Aorta (tissue), 5 donors: ENCODE results near the gene PRKN. TPM values are rescaled to one million over a fixed set of nuclear protein-coding genes. Genes with fewer than 3 reads are reported as not detected.

Source experiments
- ATAC-seq: fragments of 200-7000 bp; cut with Tn5 transposase; one replicate; pipeline ENCODE4 v1.9.1; 2022; ENCODE audit warnings: moderate library complexity; ENCODE audit not compliant: low FRiP score
- DNase-seq, 2 donors: peaks; one replicate each; pipeline ENCODE4 v3.0.0-alpha.2; 2020
- H3K27ac ChIP-seq, 2 donors: one replicate each; pipeline ENCODE4 v1.5.1; 2013; ENCODE audit warnings: low read length in 2 of 2, mild to moderate bottlenecking in 2 of 2, moderate library complexity in 2 of 2, control low read depth in 1 of 2, inconsistent platforms in 1 of 2, low read depth in 1 of 2
- H3K27me3 ChIP-seq, 2 donors: one replicate each; pipeline ENCODE4 v1.6.1; 2013; ENCODE audit warnings: control low read depth in 1 of 2, low read length in 1 of 2, mild to moderate bottlenecking in 1 of 2, moderate library complexity in 1 of 2; ENCODE audit not compliant: insufficient read depth in 2 of 2, control insufficient read depth in 1 of 2
- H3K36me3 ChIP-seq, 2 donors: one replicate each; pipeline ENCODE4 v1.6.1; 2013; ENCODE audit warnings: control low read depth in 1 of 2, low read length in 1 of 2, mild to moderate bottlenecking in 1 of 2; ENCODE audit not compliant: insufficient read depth in 2 of 2, control insufficient read depth in 1 of 2
- H3K4me1 ChIP-seq, 2 donors: one replicate each; pipeline ENCODE4 v1.6.1; 2013; ENCODE audit warnings: low read length in 2 of 2, control low read depth in 1 of 2, mild to moderate bottlenecking in 1 of 2, moderate library complexity in 1 of 2; ENCODE audit not compliant: insufficient read depth in 2 of 2, control insufficient read depth in 1 of 2
- H3K4me3 ChIP-seq, 2 donors: one replicate each; pipeline ENCODE4 v1.5.1; 2013; ENCODE audit warnings: low read length in 2 of 2, control low read depth in 1 of 2, mild to moderate bottlenecking in 1 of 2
- H3K9me3 ChIP-seq: one replicate; pipeline ENCODE4 v1.6.1; 2013; ENCODE audit warnings: mild to moderate bottlenecking, low read length; ENCODE audit not compliant: control insufficient read depth
- WGBS, 2 donors: extraction: QIAGEN DNeasy Blood & Tissue Kit; methylation state at CpG; one replicate each; pipeline ENCODE4 v1.1.7; 2013; 5-methylcytosine and 5-hydroxymethylcytosine counted together
- intact Hi-C, 2 donors: fragments of 100-400 bp; cut with DNase I; formaldehyde crosslinking; loops; one replicate each; pipeline versions ENCODE4 v1.14.2 to v1.15.0; 2022
- polyA plus RNA-seq, 2 donors: library from polyadenylated mRNA; stranded (reverse); fragments of 200-250 nt; gene quantifications; one replicate each; pipeline ENCODE4 v1.2.3, GENCODE V29; 2013
- total RNA-seq, 2 donors: library from RNA; stranded (reverse); fragmentation: NEBNext Ultra II Directional; extraction: Animal tissue kit (Norgen Biotek cat#: 25700); gene quantifications; one replicate each; pipeline ENCODE4 v1.2.1, GENCODE V29; 2021
- donor health status: healthy with polysubstance abuse.
- donor health status: Bipolar disorder and iron deficiency.
- donor health status: DM: no; HTN: no; CAD: no.
- donor health status: DM: no; HTN: no; CAD: no.
- donor health status: DM: yes; HTN: yes; CAD: no.

The PRKN gene
- total and polyA plus RNA-seq, 4 donors: 1.0 to 17.3 (median 5.7) TPM

DNA sequence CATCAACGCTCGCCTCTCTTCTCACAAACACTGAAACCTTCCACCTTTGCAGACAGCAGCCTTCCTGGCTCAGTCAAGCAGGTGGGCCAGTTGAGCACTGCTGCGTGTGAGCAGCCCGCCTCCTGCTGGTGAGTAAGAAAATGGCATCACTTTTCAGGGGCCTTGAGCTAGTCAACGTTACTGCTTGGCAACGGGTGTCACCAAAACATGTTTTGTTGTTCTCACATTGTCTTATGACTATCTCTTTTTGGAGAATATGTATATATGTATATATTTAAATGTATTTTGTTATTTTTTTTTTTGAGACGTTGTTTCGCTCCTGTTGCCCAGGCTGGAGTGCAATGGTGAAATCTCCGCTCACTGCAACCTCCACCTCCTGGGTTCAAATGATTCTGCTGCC lies 1356.7 kb downstream of the PRKN start:
- no peak overlapping the region for H3K4me3 ChIP-seq
- WGBS, 2 donors: 33 to 37% methylated on average over 9 of the region's 9 CpGs
- H3K4me1 ChIP-seq: no peaks in the 10 kb centered on the region
- intact Hi-C loops: loop anchor here (5.0 kb wide), 5 partner anchors 219 to 639 kb away; partner anchors contain the start of gene MAP3K4 (in 1 of the 2)
- ATAC-seq: no peak
- DNase-seq: no peak
- H3K9me3 ChIP-seq: no peaks in the 10 kb centered on the region
- H3K27ac ChIP-seq: no peak overlapping the region
- no peaks in the 10 kb centered on the region for H3K27me3 ChIP-seq
- no peaks in the 10 kb centered on the region for H3K36me3 ChIP-seq

DNA sequence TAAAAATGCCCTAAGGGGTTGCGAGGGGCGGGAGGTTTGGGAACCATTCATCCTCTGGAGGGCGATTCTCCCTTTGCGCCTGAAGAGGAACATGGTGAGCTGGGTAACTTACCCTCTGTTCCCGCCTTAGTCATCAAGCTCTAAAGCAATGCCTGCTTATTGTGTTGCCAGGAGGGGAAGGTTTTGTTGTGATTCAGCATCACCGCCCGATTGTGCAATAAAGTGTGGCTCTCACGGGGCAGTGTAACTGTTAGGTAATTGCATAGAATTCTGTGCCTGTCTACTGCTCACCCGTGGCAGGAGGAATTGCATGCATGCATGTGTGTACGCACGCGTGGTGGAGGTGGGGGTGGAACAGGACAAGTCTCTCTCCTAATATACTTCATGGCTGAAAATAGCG lies 1358.2 kb downstream of the PRKN start:
- DNase-seq: no peak
- 89 to 93% methylated on average over 13 of the region's 13 CpGs for WGBS, 2 donors
- H3K27me3 ChIP-seq: no peaks in the 10 kb centered on the region
- no peak overlapping the region for H3K27ac ChIP-seq
- no peaks in the 10 kb centered on the region for H3K9me3 ChIP-seq
- ATAC-seq: no peak
- H3K4me1 ChIP-seq: no peaks in the 10 kb centered on the region
- intact Hi-C loops: loop anchor here in 1 of 2 donors (10.0 kb wide), 1 partner anchor 215 kb away; no protein-coding TSS in a partner anchor
- H3K4me3 ChIP-seq: no peak overlapping the region
- H3K36me3 ChIP-seq: no peaks in the 10 kb centered on the region

DNA sequence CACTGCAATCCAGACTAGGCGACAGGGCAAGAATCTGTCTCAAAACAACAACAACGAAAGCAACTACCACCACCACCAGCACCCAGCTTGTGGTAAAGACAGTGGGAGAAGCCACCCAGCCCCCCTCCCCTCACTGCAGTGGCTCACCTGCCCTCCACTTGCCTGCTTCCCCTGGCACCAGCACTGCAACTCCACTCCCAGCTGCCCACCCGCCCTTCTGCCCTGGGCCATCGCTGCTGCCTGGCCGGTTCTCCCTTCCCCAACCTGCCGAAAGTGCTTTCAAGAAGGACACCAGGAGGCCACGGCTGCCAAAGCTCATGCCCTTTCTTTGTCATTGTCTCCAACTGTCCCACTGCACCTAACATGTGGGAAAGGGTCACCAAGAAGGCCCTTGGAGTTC lies 1359.1 kb downstream of the PRKN start:
- H3K27me3 ChIP-seq: no peaks in the 10 kb centered on the region
- no peaks in the 10 kb centered on the region for H3K4me1 ChIP-seq
- no peak overlapping the region for H3K4me3 ChIP-seq
- ATAC-seq: no peak
- 89 to 94% methylated on average over 7 of the region's 7 CpGs for WGBS, 2 donors
- intact Hi-C loops: loop anchor here in 1 of 2 donors (10.0 kb wide), 1 partner anchor 214 kb away; no protein-coding TSS in a partner anchor
- DNase-seq: no peak
- H3K36me3 ChIP-seq: no peaks in the 10 kb centered on the region
- no peaks in the 10 kb centered on the region for H3K9me3 ChIP-seq
- H3K27ac ChIP-seq: no peak overlapping the region

DNA sequence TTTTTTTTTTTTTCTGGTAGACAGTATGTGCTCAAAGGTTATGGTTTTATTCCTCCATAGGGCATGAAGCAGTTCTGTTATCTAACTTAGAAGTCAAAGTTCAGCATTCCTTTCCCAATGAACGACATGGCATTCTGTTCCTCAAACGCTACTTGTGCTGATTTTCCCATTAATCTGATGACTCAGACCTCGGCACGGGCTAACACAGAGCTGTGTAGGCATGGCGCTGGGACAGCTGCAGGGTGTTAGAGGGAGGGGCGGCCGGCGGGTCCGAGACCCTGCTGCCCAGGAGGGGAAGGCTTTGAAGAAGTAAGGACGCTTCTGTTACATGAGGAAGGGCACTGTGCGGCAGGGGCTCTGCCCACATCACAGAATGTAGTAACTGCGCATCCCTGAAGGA lies 1360.1 kb downstream of the PRKN start:
- WGBS, 2 donors: 61 to 62% methylated on average over 12 of the region's 12 CpGs
- Histone ChIP-seq H3K27me3 (no peaks in the 10 kb centered on the region), H3K9me3 (no peaks in the 10 kb centered on the region), H3K36me3 (no peaks in the 10 kb centered on the region), H3K4me1 (no peaks in the 10 kb centered on the region), H3K4me3 (no peak overlapping the region), H3K27ac (no peak overlapping the region)
- intact Hi-C loops: loop anchor here in 1 of 2 donors (10.0 kb wide), 1 partner anchor 213 kb away; no protein-coding TSS in a partner anchor
- DNase-seq (no peak), ATAC-seq (no peak)

DNA sequence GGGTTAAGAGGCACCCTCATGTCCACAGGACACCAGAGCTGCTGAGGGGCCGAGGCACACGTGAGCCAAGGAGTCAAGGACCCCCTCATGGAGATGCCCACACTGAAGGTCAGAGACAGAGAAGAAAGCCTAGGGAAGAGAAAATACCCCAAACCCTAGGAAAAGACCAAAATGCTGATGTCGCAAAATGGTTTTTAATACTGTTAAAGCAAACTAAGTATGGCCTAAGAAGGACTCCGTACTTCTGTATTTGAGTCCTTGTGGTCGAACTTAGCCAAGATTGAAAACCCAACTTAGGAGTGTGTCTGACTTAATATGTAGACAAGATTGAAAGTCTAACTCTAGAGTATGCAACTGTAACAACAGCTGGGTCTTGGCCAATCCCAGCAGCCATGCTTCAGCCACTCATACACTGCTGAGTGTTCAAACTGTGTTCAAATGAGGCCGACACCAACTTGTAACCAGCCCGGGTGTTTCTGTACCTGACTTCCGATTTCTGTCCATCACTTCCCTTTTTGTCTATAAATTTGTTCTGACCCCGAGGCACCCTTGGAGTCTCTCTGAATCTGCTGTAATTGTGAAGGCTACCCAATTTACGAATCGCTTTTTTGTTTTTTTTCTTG lies 1361.2 kb downstream of the PRKN start:
- WGBS, 2 donors: 92 to 93% methylated on average over 11 of the region's 11 CpGs
- DNase-seq: no peak
- Histone ChIP-seq H3K27me3 (no peaks in the 10 kb centered on the region), H3K4me3 (no peak overlapping the region), H3K4me1 (no peaks in the 10 kb centered on the region), H3K27ac (no peak overlapping the region), H3K9me3 (no peaks in the 10 kb centered on the region), H3K36me3 (no peaks in the 10 kb centered on the region)
- ATAC-seq: no peak
- intact Hi-C loops: loop anchor here in 1 of 2 donors (10.0 kb wide), 1 partner anchor 212 kb away; no protein-coding TSS in a partner anchor

DNA sequence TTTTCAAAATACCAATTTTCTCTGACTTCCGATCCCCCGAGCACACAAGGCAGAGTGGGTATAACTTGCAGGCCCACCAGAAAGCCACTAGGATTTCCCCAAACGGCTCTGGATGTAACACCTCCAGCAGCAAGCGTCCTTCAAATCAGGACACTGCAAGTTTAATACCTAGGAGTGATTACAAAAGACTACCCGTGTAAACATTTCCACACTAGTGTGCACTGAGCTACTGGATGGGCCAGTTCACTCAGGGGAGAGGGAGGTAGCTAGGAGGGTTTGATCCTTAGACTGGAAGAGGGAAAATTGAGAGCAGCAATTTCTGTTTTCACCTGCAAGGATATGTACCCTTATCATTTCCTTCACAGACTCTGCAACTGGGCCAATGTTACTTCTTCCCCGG lies 1361.9 kb downstream of the PRKN start:
- 91 to 92% methylated on average over 6 of the region's 6 CpGs for WGBS, 2 donors
- intact Hi-C loops: loop anchor here in 1 of 2 donors (10.0 kb wide), 1 partner anchor 211 kb away; no protein-coding TSS in a partner anchor

DNA sequence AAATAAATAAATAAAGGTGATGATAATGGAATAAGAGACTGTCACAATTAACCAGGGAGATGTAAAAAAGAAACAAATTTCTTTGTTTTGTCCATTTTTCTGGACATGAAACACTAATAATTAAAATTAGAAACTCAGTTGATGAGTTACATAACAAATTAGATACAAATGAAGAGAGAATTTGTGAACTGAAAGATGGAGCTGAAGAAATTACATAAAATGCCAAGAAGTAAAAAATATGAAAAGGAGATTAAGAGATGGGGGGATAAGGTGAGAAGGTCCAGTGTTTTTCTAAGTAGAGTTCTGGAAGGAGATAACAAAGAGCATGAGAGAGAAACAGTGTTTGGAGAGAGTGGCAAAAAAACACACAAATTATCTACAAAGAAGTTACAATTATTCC lies 1364.3 kb downstream of the PRKN start:
- ATAC-seq: no peak
- H3K4me3 ChIP-seq: no peak overlapping the region
- H3K36me3 ChIP-seq: no peaks in the 10 kb centered on the region
- no peaks in the 10 kb centered on the region for H3K4me1 ChIP-seq
- no peak for DNase-seq
- no peaks in the 10 kb centered on the region for H3K9me3 ChIP-seq
- no peaks in the 10 kb centered on the region for H3K27me3 ChIP-seq
- no peak overlapping the region for H3K27ac ChIP-seq
- intact Hi-C loops: loop anchor here in 1 of 2 donors (10.0 kb wide), 1 partner anchor 208 kb away; no protein-coding TSS in a partner anchor

More for the DNA sequence above, 1361.9 kb downstream of the PRKN start:
- DNase-seq (no peak), ATAC-seq (no peak)
- Histone ChIP-seq H3K4me1 (no peaks in the 10 kb centered on the region), H3K27ac (no peak overlapping the region), H3K36me3 (no peaks in the 10 kb centered on the region), H3K4me3 (no peak overlapping the region), H3K9me3 (no peaks in the 10 kb centered on the region), H3K27me3 (no peaks in the 10 kb centered on the region)

DNA sequence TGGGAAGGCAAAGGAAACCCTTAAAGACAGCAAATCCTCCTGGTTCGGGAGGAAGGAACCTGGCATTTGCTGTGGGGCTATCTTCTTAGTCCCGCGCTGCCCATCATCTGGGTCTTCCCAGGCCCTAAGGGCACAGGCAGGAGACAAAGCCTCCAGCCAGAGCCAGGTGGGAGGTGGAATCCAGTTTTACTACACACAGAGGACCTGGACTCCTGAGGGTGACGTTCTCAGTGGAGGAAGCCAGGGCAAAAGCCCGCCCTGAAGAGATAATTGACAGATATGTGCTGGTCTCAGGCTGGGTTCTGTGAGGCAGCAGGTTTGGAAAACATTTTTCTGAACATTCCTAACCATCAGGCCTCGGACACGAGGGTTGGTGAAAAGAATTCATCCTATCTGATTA lies 1365.3 kb downstream of the PRKN start:
- Histone ChIP-seq H3K27me3 (no peaks in the 10 kb centered on the region), H3K27ac (no peak overlapping the region), H3K4me1 (no peaks in the 10 kb centered on the region), H3K36me3 (no peaks in the 10 kb centered on the region), H3K9me3 (no peaks in the 10 kb centered on the region), H3K4me3 (no peak overlapping the region)
- DNase-seq (no peak), ATAC-seq (no peak)
- WGBS, 2 donors: 90% methylated on average over 7 of the region's 7 CpGs
- intact Hi-C loops: loop anchor here in 1 of 2 donors (10.0 kb wide), 1 partner anchor 207 kb away; no protein-coding TSS in a partner anchor

DNA sequence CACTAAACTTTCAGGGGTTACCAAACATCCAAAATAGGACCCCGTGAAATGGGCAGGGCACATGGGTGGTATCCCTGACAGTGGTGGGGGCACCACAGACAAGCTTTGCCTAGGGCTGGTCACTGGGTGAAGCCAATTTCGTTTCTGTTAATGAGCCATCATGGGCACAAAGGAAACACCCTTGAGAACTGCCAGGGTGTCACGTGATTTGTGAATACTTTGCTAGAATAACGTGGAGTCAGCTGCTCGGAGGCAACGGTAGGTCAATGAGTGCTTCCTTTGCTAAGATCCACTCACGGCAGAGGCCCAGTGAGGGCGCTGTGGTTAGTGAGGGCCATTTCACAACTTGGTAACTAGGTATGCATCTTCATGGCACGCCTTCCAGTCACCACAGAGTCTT lies 1366.0 kb downstream of the PRKN start:
- no peak for DNase-seq
- H3K9me3 ChIP-seq: no peaks in the 10 kb centered on the region
- no peaks in the 10 kb centered on the region for H3K36me3 ChIP-seq
- no peaks in the 10 kb centered on the region for H3K4me1 ChIP-seq
- 90 to 91% methylated on average over 9 of the region's 9 CpGs for WGBS, 2 donors
- no peak overlapping the region for H3K27ac ChIP-seq
- intact Hi-C loops: loop anchor here in 1 of 2 donors (10.0 kb wide), 1 partner anchor 207 kb away; no protein-coding TSS in a partner anchor
- H3K27me3 ChIP-seq: no peaks in the 10 kb centered on the region
- no peak for ATAC-seq
- no peak overlapping the region for H3K4me3 ChIP-seq
